Ecto neural progenitor cell (in vitro differentiated cells): ENCODE measurements around the gene TSC22D1.
A peak's percentile ranks its signal among the peaks of the same experiment; 100 is the strongest.

Source experiments
- DNase-seq: peaks from one replicate; pipeline ENCODE4 v3.0.0-alpha.2; 2018; ENCODE audit warnings: low spot score

The TSC22D1 gene

GRCh38 chr13:44451651-44452050 lies 124.5 kb downstream of the TSC22D1 start:
- no peak for DNase-seq

GRCh38 chr13:44451126-44451525 lies 125.0 kb downstream of the TSC22D1 start:
- DNase-seq = no peak

- no peak for DNase-seq
These were observed 125.9 kb downstream of the TSC22D1 start for GRCh38 chr13:44449999-44450821.

GRCh38 chr13:44448875-44449274 lies 127.3 kb downstream of the TSC22D1 start:
- DNase-seq = no peak

- no peak for DNase-seq
These were observed 127.8 kb downstream of the TSC22D1 start for GRCh38 chr13:44448373-44448772.

GRCh38 chr13:44447783-44448321 lies 128.3 kb downstream of the TSC22D1 start:
- no peak for DNase-seq

GRCh38 chr13:44440046-44440608 lies 136.0 kb downstream of the TSC22D1 start:
- no peak for DNase-seq

- no peak for DNase-seq
These were observed 136.6 kb downstream of the TSC22D1 start for GRCh38 chr13:44439452-44440024.

- no peak for DNase-seq
These were observed 137.9 kb downstream of the TSC22D1 start for GRCh38 chr13:44438234-44438579.

- DNase-seq = no peak
These were observed 138.5 kb downstream of the TSC22D1 start for GRCh38 chr13:44437356-44438233.

GRCh38 chr13:44436589-44437337 lies 139.4 kb downstream of the TSC22D1 start:
- peak; percentile 96 for DNase-seq

GRCh38 chr13:44435919-44436510 lies 140.1 kb downstream of the TSC22D1 start:
- no peak for DNase-seq

- DNase-seq = peak; percentile 98
These were observed 140.8 kb downstream of the TSC22D1 start for GRCh38 chr13:44435142-44435918.

GRCh38 chr13:44434766-44435141 lies 141.4 kb downstream of the TSC22D1 start:
- no peak for DNase-seq

- no peak for DNase-seq
These were observed 142.0 kb downstream of the TSC22D1 start for GRCh38 chr13:44433863-44434765.

- no peak for DNase-seq
These were observed 143.5 kb downstream of the TSC22D1 start for GRCh38 chr13:44432650-44433049.

- DNase-seq = no peak
These were observed 145.0 kb downstream of the TSC22D1 start for GRCh38 chr13:44431150-44431549.

- no peak for DNase-seq
These were observed 146.8 kb downstream of the TSC22D1 start for GRCh38 chr13:44429311-44429710.

- DNase-seq = peak; percentile 18
These were observed 149.7 kb downstream of the TSC22D1 start for GRCh38 chr13:44426461-44426860.
